H9 (cell line): ENCODE data around the gene PPP1R13B. TPM values are rescaled to one million over a fixed set of nuclear protein-coding genes. Genes with fewer than 3 reads are reported as not detected.

Experiments used
- DNase-seq: peaks from one replicate; pipeline ENCODE4 v3.0.0-alpha.2; 2017
- H2AFZ ChIP-seq: one replicate; pipeline ENCODE4 v1.6.1; 2013; ENCODE audit warnings: mild to moderate bottlenecking, low read length, control low read depth, moderate library complexity
- H2AK5ac ChIP-seq: 2 replicates; pipeline ENCODE4 v1.6.1; 2013; ENCODE audit warnings: low read length, control low read depth, mixed read lengths; ENCODE audit not compliant: insufficient read length
- H2BK120ac ChIP-seq: one replicate; pipeline ENCODE4 v1.6.1; 2013; ENCODE audit warnings: low read depth, mild to moderate bottlenecking, low read length, control low read depth, inconsistent platforms; ENCODE audit not compliant: poor library complexity, severe bottlenecking
- H2BK12ac ChIP-seq: 2 replicates; pipeline ENCODE4 v1.6.1; 2013; ENCODE audit warnings: low read length, control low read depth, mixed read lengths, low read depth; ENCODE audit not compliant: insufficient read length
- H2BK15ac ChIP-seq: 2 replicates; pipeline ENCODE4 v1.6.1; 2013; ENCODE audit warnings: low read depth, low read length, control low read depth
- H2BK20ac ChIP-seq: one replicate; pipeline ENCODE4 v1.6.1; 2013; ENCODE audit warnings: low read depth, mild to moderate bottlenecking, low read length, control low read depth, inconsistent platforms; ENCODE audit not compliant: poor library complexity, severe bottlenecking
- H2BK5ac ChIP-seq: 2 replicates; pipeline ENCODE4 v1.6.1; 2013; ENCODE audit warnings: low read length, control low read depth, mixed read lengths; ENCODE audit not compliant: insufficient read length
- H3K14ac ChIP-seq: 2 replicates; pipeline ENCODE4 v1.6.1; 2013; ENCODE audit warnings: low read length, control low read depth; ENCODE audit not compliant: insufficient read depth
- H3K18ac ChIP-seq: 2 replicates; pipeline ENCODE4 v1.6.1; 2013; ENCODE audit warnings: low read depth, mild to moderate bottlenecking, mixed read lengths, low read length, control low read depth; ENCODE audit not compliant: insufficient read length
- H3K23ac ChIP-seq: 2 replicates; pipeline ENCODE4 v1.6.1; 2013; ENCODE audit warnings: low read length, control low read depth, mixed read lengths, low read depth; ENCODE audit not compliant: insufficient read length
- H3K23me2 ChIP-seq: 2 replicates; pipeline ENCODE4 v1.6.1; 2013; ENCODE audit warnings: low read depth, mild to moderate bottlenecking, mixed read lengths, low read length, control low read depth; ENCODE audit not compliant: insufficient read length, poor library complexity, severe bottlenecking
- H3K27ac ChIP-seq: 2 replicates; pipeline ENCODE4 v1.5.1; 2013; ENCODE audit warnings: low read length, control low read depth, mixed read lengths, low read depth; ENCODE audit not compliant: insufficient read length
- H3K27me3 ChIP-seq: 2 replicates; pipeline ENCODE4 v1.6.1; 2013; ENCODE audit warnings: low read length, control low read depth, inconsistent platforms; ENCODE audit not compliant: insufficient read depth
- H3K4ac ChIP-seq: 2 replicates; pipeline ENCODE4 v1.6.1; 2013; ENCODE audit warnings: low read depth, mild to moderate bottlenecking, control low read depth, inconsistent platforms, low read length, moderate library complexity
- H3K4me1 ChIP-seq: 2 replicates; pipeline ENCODE4 v1.6.1; 2013; ENCODE audit warnings: low read length, control low read depth, inconsistent platforms; ENCODE audit not compliant: insufficient read depth
- H3K4me2 ChIP-seq: 2 replicates; pipeline ENCODE4 v1.6.1; 2013; ENCODE audit warnings: low read length, control low read depth, mixed read lengths; ENCODE audit not compliant: insufficient read length, insufficient read depth
- H3K56ac ChIP-seq: 2 replicates; pipeline ENCODE4 v1.6.1; 2013; ENCODE audit warnings: low read depth, mild to moderate bottlenecking, mixed read lengths, low read length, control low read depth; ENCODE audit not compliant: insufficient read length
- H3K79me1 ChIP-seq: 2 replicates; pipeline ENCODE4 v1.6.1; 2013; ENCODE audit warnings: low read depth, mild to moderate bottlenecking, moderate library complexity, low read length, control low read depth, inconsistent platforms; ENCODE audit not compliant: insufficient read depth, poor library complexity, severe bottlenecking
- H3K79me2 ChIP-seq: 2 replicates; pipeline ENCODE4 v1.6.1; 2013; ENCODE audit warnings: low read length, control low read depth, inconsistent platforms; ENCODE audit not compliant: insufficient read depth
- H3K9ac ChIP-seq: 2 replicates; pipeline ENCODE4 v1.6.1; 2013; ENCODE audit warnings: low read length, control low read depth, mixed read lengths; ENCODE audit not compliant: insufficient read length; ENCODE audit errors: extremely low read depth
- H3K9me3 ChIP-seq: one replicate; pipeline ENCODE4 v1.6.1; 2013; ENCODE audit warnings: low read depth, low read length, inconsistent platforms; ENCODE audit not compliant: control insufficient read depth
- H3T11ph ChIP-seq: one replicate; pipeline ENCODE4 v1.6.1; 2013; ENCODE audit warnings: mild to moderate bottlenecking, low read length, control low read depth, inconsistent platforms
- H4K20me1 ChIP-seq: one replicate; pipeline ENCODE4 v1.6.1; 2013; ENCODE audit not compliant: control insufficient read depth, insufficient read length, insufficient read depth
- H4K5ac ChIP-seq: 2 replicates; pipeline ENCODE4 v1.6.1; 2013; ENCODE audit warnings: low read depth, mild to moderate bottlenecking, mixed read lengths, low read length, control low read depth; ENCODE audit not compliant: insufficient read length
- H4K8ac ChIP-seq: replicated peaks from 2 replicates; pipeline ENCODE4 v1.6.1; 2013; ENCODE audit warnings: low read length, control low read depth, mixed read lengths, low read depth; ENCODE audit not compliant: insufficient read length
- H4K91ac ChIP-seq: 2 replicates; pipeline ENCODE4 v1.6.1; 2013; ENCODE audit warnings: low read depth, mild to moderate bottlenecking, moderate library complexity, mixed read lengths, low read length, control low read depth; ENCODE audit not compliant: insufficient read length
- H3K27ac Mint-ChIP-seq, 3 experiments: 2 replicates in 2 of 3; 3 replicates in 1 of 3; pipeline ENCODE4 v1.8.0; 2020 to 2021; ENCODE audit warnings: mixed read lengths in 3 of 3, mild to moderate bottlenecking in 1 of 3, moderate library complexity in 1 of 3
- H3K27me3 Mint-ChIP-seq: 2 replicates; pipeline ENCODE4 v1.8.0; 2021; ENCODE audit warnings: low read depth, mild to moderate bottlenecking, moderate library complexity, mixed read lengths
- H3K36me3 Mint-ChIP-seq, 3 experiments: 2 replicates in 2 of 3; 3 replicates in 1 of 3; pipeline ENCODE4 v1.8.0; 2020 to 2021; ENCODE audit warnings: low read depth in 3 of 3, mixed read lengths in 3 of 3; ENCODE audit not compliant: insufficient read depth in 1 of 3
- H3K4me1 Mint-ChIP-seq, 2 experiments: 2 replicates each; pipeline ENCODE4 v1.8.0; 2020; ENCODE audit warnings: mixed read lengths in 2 of 2
- H3K4me3 Mint-ChIP-seq, 2 experiments: 2 replicates in 1 of 2; 3 replicates in 1 of 2; pipeline ENCODE4 v1.8.0; 2020 to 2021; ENCODE audit warnings: mild to moderate bottlenecking in 2 of 2, mixed read lengths in 2 of 2, moderate library complexity in 1 of 2
- H3K9me3 Mint-ChIP-seq, 2 experiments: 2 replicates in 1 of 2; 3 replicates in 1 of 2; pipeline ENCODE4 v1.8.0; 2020; ENCODE audit warnings: mild to moderate bottlenecking in 2 of 2, mixed read lengths in 2 of 2, moderate library complexity in 1 of 2
- CTCF ChIP-seq: fragments of 200-600 bp; sonication (generic); conservative IDR thresholded peaks from 3 replicates; pipeline ENCODE4 v1.8.0; 2021; ENCODE audit warnings: antibody characterized with exemption, mild to moderate bottlenecking
- WGBS: extraction: QIAGEN DNeasy Blood & Tissue Kit; methylation state at CpG from one replicate; pipeline ENCODE4 v1.1.7; 2013; ENCODE audit warnings: missing lambda C conversion rate, low lambda C conversion rate, mixed read lengths; ENCODE audit not compliant: insufficient read length; ENCODE audit errors: extremely low coverage; 5-methylcytosine and 5-hydroxymethylcytosine counted together
- total RNA-seq: library from RNA; stranded (reverse); gene quantifications from 2 replicates; pipeline ENCODE4 v1.2.1, GENCODE V29; 2021

Gene PPP1R13B
- total RNA-seq, 1 experiment from 2014 or later = 6.0 TPM

GRCh38 chr14:103721334-103722120 lies 125.8 kb downstream of the PPP1R13B start:
- no peaks in the 10 kb centered on the region; the same call in 1 of the 2 replicates for H3K79me2 ChIP-seq
- Mint-ChIP-seq H3K9me3 (no peaks in the 10 kb centered on the region), H3K27me3 (no peaks in the 10 kb centered on the region; the same call in 1 of the 2 replicates), H3K36me3 (peaks cover 4 to 5% (median 5%) of the 10 kb centered on the region in 3 experiments; a peak in 4 of 7 replicates), H3K4me3 (no peak overlapping the region), H3K27ac (no peak overlapping the region; a peak in 1 of 7 replicates), H3K4me1 (peaks cover 11 to 18% of the 10 kb centered on the region in 2 experiments)
- H3K9me3 ChIP-seq = no peaks in the 10 kb centered on the region
- no peak overlapping the region for H3K56ac ChIP-seq
- H3K79me1 ChIP-seq = peaks cover 9% of the 10 kb centered on the region
- WGBS = no CpG with 5 or more reads among the region's 26 CpGs
- H3K4ac ChIP-seq = no peak overlapping the region
- TF ChIP-seq CTCF = no peak; the same call in 2 of the 3 replicates
- H3K4me2 ChIP-seq = no peak overlapping the region
- H3T11ph ChIP-seq = no peak overlapping the region
- no peaks in the 10 kb centered on the region; the same call in 1 of the 2 replicates for H3K4me1 ChIP-seq
- H4K8ac ChIP-seq = no peak overlapping the region
- no peak overlapping the region for H4K5ac ChIP-seq
- no peak overlapping the region for H3K9ac ChIP-seq
- no peaks in the 10 kb centered on the region for H3K27me3 ChIP-seq
- H4K20me1 ChIP-seq = no peaks in the 10 kb centered on the region
- H3K23ac ChIP-seq = no peak overlapping the region
- no peak overlapping the region for H2BK20ac ChIP-seq
- H2AFZ ChIP-seq = no peak overlapping the region
- H3K14ac ChIP-seq = no peak overlapping the region; the same call in 1 of the 2 replicates
- no peak overlapping the region for H3K18ac ChIP-seq
- no peak overlapping the region for H2BK120ac ChIP-seq
- H3K23me2 ChIP-seq = no peaks in the 10 kb centered on the region
- no peak overlapping the region for H2BK5ac ChIP-seq
- H2AK5ac ChIP-seq = no peak overlapping the region
- H2BK12ac ChIP-seq = no peak overlapping the region
- H3K27ac ChIP-seq = no peak overlapping the region
- H2BK15ac ChIP-seq = no peak overlapping the region
- H4K91ac ChIP-seq = no peak overlapping the region
- no peak for DNase-seq
